Activated CD8-positive, alpha-beta T cell treated with anti-CD3 and anti-CD28 coated beads for 36 hours (primary cell): Measurements from ENCODE around the gene NRXN3. TPM values are rescaled to one million over a fixed set of nuclear protein-coding genes. Genes with fewer than 3 reads are reported as not detected.
A peak's percentile ranks its signal among the peaks of the same experiment; 100 is the strongest.

Source experiments
- ATAC-seq: fragments of 200-7000 bp; cut with Tn5 transposase; one replicate; pipeline ENCODE4 v1.10.0; 2021; ENCODE audit warnings: mild to moderate bottlenecking, moderate library complexity
- CTCF ChIA-PET: fragments of 350-600 bp; sonication (Branson Sonifier 250); formaldehyde crosslinking; loops from one replicate; lab custom pipeline; 2021; ENCODE audit warnings: antibody characterized with exemption; lab: Charles Lee
- POLR2A ChIA-PET: fragments of 350-600 bp; sonication (Branson Sonifier 250); formaldehyde crosslinking; loops from one replicate; lab custom pipeline; 2021; ENCODE audit warnings: antibody characterized with exemption; lab: Charles Lee
- DNase-seq: peaks from one replicate; pipeline ENCODE4 v3.0.0-alpha.2; 2020
- H3K27ac Mint-ChIP-seq: one replicate; pipeline ENCODE4 v1.8.0; 2021; ENCODE audit warnings: mild to moderate bottlenecking, mixed read lengths
- H3K27me3 Mint-ChIP-seq: one replicate; pipeline ENCODE4 v1.8.0; 2021; ENCODE audit warnings: mixed read lengths
- H3K36me3 Mint-ChIP-seq: one replicate; pipeline ENCODE4 v1.8.0; 2021; ENCODE audit warnings: low read depth, mixed read lengths
- H3K4me1 Mint-ChIP-seq: one replicate; pipeline ENCODE4 v1.8.0; 2021; ENCODE audit warnings: low read depth, mixed read lengths
- H3K4me3 Mint-ChIP-seq: one replicate; pipeline ENCODE4 v1.8.0; 2021; ENCODE audit warnings: mild to moderate bottlenecking, moderate library complexity, mixed read lengths
- H3K9me3 Mint-ChIP-seq: one replicate; pipeline ENCODE4 v1.8.0; 2021; ENCODE audit warnings: mixed read lengths
- intact Hi-C: fragments of 100-400 bp; cut with micrococcal nuclease; formaldehyde crosslinking; loops from one replicate; pipeline ENCODE4 v1.10.0; 2022
- total RNA-seq, 2 experiments: library from RNA; stranded (reverse); gene quantifications; one replicate each; pipeline ENCODE4 v1.2.3, GENCODE V29; 2021
- TF ChIP-seq, protein P1 (sequence below): fragments of 200-600 bp; IDR thresholded peaks from one replicate; pipeline ENCODE4 v1.8.0; 2022; ENCODE audit warnings: antibody characterized with exemption, mild to moderate bottlenecking

The NRXN3 gene
- total RNA-seq, 2 experiments from 2014 or later = not detected

DNA sequence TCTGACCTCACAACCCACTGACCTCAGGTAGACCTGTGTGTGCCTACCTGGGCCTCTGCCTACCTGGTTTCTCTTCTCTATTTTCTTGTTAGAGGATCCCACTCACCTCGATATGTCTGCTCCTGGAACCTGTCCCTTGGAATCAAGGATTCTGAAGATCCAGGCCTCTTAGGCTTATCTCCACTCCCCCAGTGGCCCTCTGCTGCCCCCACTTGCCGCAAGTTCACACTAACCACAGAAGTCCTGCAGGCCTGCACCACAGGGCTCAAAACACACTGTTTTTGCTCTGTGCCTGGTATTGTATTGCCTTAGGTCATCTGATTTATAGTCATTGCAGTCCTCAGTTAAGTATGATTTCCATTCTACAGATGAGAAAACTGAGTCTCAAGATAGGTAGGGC, 15.3 kb upstream of the NRXN3 start:
- CTCF ChIA-PET = no interaction called here
- no peaks in the 10 kb centered on the region for H3K9me3 Mint-ChIP-seq
- no peak overlapping the region for H3K27ac Mint-ChIP-seq
- no peak overlapping the region for H3K4me3 Mint-ChIP-seq
- peaks cover 8% of the 10 kb centered on the region for H3K27me3 Mint-ChIP-seq
- POLR2A ChIA-PET = no interaction called here
- no peaks in the 10 kb centered on the region for H3K36me3 Mint-ChIP-seq
- TF ChIP-seq, protein P1, sequence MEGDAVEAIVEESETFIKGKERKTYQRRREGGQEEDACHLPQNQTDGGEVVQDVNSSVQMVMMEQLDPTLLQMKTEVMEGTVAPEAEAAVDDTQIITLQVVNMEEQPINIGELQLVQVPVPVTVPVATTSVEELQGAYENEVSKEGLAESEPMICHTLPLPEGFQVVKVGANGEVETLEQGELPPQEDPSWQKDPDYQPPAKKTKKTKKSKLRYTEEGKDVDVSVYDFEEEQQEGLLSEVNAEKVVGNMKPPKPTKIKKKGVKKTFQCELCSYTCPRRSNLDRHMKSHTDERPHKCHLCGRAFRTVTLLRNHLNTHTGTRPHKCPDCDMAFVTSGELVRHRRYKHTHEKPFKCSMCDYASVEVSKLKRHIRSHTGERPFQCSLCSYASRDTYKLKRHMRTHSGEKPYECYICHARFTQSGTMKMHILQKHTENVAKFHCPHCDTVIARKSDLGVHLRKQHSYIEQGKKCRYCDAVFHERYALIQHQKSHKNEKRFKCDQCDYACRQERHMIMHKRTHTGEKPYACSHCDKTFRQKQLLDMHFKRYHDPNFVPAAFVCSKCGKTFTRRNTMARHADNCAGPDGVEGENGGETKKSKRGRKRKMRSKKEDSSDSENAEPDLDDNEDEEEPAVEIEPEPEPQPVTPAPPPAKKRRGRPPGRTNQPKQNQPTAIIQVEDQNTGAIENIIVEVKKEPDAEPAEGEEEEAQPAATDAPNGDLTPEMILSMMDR = no peak
- no peak for DNase-seq
- ATAC-seq = no peak
- H3K4me1 Mint-ChIP-seq = no peaks in the 10 kb centered on the region
- intact Hi-C loops = no loop called here

DNA sequence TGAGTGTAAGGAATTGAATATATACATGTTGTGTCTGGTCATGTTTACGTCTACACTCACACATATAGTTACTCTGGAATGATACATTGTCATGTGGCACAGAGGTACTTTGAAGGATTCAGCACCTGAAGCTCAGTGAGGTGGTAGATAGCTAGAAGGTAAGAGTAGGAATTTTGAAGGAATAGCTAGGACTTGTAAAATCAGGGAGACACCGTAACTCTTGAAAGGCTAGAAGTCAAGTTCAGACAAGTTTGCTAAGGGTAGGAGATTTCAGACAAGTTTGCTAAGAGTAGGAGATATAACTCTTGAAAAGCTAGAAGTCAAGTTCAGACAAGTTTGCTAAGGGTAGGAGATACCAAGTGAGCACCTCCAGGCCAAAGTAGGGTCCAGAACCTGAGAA, 14.0 kb upstream of the NRXN3 start:
- intact Hi-C loops = no loop called here
- Mint-ChIP-seq H3K4me3 (no peak overlapping the region), H3K27ac (no peak overlapping the region), H3K36me3 (no peaks in the 10 kb centered on the region), H3K27me3 (peaks cover 8% of the 10 kb centered on the region), H3K9me3 (no peaks in the 10 kb centered on the region), H3K4me1 (no peaks in the 10 kb centered on the region)
- ChIA-PET POLR2A (no interaction called here), CTCF (no interaction called here)
- ATAC-seq (no peak), DNase-seq (no peak)
- TF ChIP-seq, protein P1 = no peak

DNA sequence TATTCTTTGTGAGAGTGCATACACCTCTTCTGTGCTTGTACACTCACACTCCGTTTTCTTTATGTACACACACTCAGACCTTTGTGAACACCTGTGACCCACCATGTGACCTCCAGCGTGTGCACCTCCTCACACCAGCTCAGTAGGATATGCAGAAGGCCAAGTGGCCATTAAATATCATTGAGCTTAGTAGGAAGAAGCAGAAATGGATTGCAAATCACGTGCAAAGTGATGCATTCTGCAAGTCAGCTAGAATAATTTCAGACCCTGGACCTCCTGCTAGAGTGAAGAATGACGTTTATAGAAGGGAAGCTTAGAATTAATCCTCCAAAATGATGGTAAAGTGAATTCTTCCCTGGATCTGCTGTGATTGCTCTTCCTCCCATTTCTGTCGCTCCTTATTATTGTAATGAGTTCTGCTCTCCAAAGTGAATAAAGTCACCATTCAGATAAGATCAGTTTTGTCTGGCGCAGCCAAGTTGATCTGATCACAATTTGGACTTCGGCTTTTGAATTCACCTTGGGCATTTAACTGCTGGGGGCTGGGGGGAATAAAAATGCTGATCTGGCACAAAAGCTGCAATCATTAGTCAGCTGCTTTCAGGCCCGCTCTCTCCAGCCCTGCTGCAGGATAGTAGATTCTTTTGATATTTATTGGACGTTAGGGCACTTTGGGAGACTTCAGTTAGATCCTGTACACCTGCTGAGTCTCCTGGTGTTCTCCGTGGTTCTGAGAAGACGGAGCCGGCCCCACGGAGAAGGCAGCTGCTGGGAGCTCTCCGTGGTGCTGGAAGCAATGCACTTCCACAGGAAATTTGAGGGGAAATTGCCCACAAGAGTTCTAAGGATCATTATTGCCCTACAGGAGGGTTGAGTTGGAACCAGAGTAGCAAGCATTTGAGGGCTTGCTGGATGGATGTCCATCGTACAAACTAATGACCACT, 12.4 kb upstream of the NRXN3 start:
- intact Hi-C loops = no loop called here
- no peaks in the 10 kb centered on the region for H3K36me3 Mint-ChIP-seq
- ChIA-PET CTCF (no interaction called here), POLR2A (no interaction called here)
- peaks cover 11% of the 10 kb centered on the region for H3K27me3 Mint-ChIP-seq
- ATAC-seq (no peak), DNase-seq (peak; percentile 10)
- no peaks in the 10 kb centered on the region for H3K4me1 Mint-ChIP-seq
- H3K4me3 Mint-ChIP-seq = no peak overlapping the region
- no peak overlapping the region for H3K27ac Mint-ChIP-seq
- no peaks in the 10 kb centered on the region for H3K9me3 Mint-ChIP-seq
- TF ChIP-seq, protein P1 = no peak

DNA sequence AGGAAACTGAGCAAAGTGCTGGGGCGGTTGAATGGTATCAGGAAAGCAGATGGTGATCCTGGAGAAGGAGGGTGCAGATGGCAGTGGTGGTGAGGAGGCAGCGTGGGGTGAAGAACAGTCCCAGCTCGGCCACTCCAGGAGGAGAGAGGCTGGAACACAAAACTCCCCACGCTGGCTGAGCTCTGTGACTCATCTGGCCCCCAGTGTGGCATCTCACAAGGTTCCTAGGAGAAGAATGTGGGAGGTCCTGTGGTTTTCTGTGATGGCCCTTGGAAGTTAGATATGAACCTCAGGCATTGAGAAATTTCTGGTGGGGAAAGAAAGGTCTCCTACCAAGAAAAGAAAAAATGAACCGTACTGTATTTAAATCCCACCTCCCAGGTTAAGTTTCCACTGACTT, 8.0 kb upstream of the NRXN3 start:
- Mint-ChIP-seq H3K4me1 (no peaks in the 10 kb centered on the region), H3K27me3 (peaks cover 19% of the 10 kb centered on the region), H3K36me3 (no peaks in the 10 kb centered on the region), H3K4me3 (no peak overlapping the region), H3K27ac (no peak overlapping the region), H3K9me3 (no peaks in the 10 kb centered on the region)
- CTCF ChIA-PET = no interaction called here
- ATAC-seq = no peak
- intact Hi-C loops = no loop called here
- TF ChIP-seq, protein P1 = no peak
- POLR2A ChIA-PET = no interaction called here
- no peak for DNase-seq

DNA sequence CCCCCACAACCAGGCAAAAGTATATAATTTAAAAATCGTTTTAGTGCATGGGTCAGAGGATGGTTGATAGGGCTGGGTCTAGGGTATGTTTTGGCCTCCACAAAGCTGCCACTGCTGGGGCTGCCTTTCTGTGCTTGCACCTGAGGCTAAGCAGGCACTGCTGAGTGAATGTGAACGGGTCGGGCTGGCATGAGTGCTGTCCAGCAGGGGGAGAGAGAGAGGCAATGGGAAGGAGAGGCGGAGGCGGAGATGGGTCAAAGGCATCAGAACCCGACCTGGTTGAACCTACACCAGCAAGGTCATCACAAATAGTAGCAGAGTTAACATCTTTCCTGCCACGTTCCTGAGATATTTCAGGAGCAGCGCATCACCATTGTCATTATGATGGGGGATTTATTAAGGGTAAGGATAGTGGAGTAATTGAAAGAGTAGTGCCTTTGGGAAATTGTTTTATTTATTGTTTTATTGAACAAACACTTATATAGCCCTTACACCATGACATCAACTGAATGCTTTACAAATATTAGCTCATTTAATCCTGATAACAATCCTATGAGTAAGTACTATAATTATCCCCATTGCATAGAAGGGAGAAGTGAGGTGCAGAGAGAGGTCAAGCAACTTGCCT, 5.8 kb upstream of the NRXN3 start:
- H3K4me3 Mint-ChIP-seq = no peak overlapping the region
- no peaks in the 10 kb centered on the region for H3K4me1 Mint-ChIP-seq
- ChIA-PET CTCF (no interaction called here), POLR2A (no interaction called here)
- H3K9me3 Mint-ChIP-seq = no peaks in the 10 kb centered on the region
- TF ChIP-seq, protein P1 = no peak
- intact Hi-C loops = no loop called here
- DNase-seq = peak; percentile 41
- no peak for ATAC-seq
- peaks cover 19% of the 10 kb centered on the region for H3K27me3 Mint-ChIP-seq
- H3K27ac Mint-ChIP-seq = no peak overlapping the region
- H3K36me3 Mint-ChIP-seq = no peaks in the 10 kb centered on the region
